ENCODE data around the gene RABGAP1L.

Gene RABGAP1L

DNA sequence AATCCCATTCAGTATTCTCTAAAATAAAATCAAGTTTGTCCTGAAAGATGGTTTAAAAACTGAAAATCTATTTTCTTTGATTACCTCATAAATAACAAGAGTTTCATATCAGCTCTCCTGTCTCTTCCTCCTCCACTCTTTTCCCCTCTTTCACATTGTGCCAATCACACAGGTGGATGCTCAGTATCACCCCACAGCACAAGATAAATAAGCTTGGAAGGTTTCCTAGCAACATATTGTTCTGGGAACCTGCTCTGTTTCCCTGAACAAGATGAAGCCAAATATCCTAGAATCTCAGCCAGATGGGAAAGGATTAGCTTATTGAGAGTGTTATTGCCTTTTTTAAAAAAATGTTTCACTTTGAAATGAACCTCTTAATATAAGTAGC lies 794.7 kb downstream of the RABGAP1L start:
- DNase-seq (ENCODE audit: low read depth in 4 of 4, low spot score in 1 of 4), result no peak

DNA sequence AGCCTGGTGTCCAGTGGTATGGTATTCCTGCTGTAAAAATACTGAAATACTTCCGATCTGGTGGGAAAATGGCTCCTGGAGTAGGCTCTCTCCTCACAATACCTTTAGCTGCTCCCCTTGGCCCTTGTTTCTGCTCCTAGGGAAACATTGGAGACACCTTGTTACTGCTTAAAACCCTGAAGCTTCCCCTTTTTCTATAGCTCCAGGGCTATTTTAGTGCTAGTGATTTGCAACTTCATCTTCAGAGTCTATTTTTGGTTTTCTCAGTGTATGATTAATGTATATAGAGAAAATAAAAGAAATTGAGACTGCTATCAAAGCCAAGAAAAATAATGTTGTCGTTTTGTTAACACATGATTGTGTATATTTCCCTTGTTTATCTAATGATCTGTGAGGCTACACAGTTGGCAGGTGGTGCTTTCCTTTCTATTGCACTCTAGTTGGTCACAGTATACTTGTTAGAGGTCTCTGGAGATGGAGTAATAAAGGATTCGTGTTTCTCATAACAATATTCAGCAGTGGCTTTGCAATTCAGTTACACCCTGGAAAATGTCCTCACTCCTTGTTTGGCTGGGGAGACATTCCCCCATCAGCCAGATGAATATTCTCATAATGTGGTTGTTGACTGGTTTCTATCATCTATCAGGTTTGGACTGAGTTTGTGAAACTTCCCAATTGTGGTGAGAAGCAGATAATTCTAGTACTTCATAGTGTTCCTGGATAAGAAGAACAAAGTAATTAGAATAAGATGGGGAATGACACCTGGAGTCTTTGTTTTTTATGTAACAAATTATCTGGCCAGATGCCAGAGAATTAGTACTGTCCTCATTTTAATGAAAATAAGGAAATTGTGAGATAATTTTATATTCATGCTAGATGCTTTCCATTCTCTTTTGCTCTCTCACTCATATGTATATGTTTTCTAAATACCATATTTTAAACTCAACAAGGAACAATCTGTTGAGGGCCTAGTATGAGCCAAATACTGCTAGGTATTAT lies 795.6 kb downstream of the RABGAP1L start:
- no peak for DNase-seq (ENCODE audit: low read depth in 4 of 4, low spot score in 1 of 4)

DNA sequence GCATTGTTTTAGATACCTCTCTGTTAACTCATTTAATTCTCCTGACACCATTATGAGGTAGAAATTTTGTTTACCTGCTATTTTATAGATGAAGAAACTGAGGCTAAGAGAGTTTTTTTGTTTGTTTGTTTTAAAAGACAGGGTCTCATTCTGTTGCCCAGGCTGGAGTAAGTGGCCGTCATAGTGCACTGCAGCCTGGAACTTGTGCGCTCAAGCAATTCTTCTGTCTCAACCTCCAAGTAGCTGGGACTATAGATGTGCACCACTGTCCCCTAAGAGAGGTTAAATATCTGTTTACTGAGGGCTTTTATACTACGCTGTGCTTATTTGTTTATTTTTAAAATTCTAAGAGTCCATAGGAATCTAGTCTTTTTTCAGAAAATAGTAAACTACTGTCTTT lies 796.8 kb downstream of the RABGAP1L start:
- DNase-seq (ENCODE audit: low read depth in 4 of 4, low spot score in 1 of 4), result no peak

DNA sequence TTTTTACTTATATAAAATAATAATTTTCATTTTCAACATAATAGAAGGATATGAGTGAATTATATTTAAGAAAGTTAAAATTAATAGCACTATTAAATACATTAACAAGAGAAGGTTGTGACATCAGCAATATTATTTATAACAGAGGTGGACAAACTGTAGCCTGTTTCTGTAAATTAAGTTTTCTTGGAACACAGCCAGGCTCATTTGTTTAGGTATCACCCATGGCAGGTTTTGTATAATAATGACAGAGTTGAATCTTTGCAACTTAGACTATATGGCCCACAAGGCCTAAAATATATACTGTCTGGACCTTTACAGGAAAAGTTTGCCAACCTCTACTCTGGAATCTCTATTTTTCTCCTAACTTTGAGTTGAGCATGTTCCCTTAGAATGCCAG lies 797.7 kb downstream of the RABGAP1L start:
- DNase-seq (ENCODE audit: low read depth in 4 of 4, low spot score in 1 of 4), result no peak

DNA sequence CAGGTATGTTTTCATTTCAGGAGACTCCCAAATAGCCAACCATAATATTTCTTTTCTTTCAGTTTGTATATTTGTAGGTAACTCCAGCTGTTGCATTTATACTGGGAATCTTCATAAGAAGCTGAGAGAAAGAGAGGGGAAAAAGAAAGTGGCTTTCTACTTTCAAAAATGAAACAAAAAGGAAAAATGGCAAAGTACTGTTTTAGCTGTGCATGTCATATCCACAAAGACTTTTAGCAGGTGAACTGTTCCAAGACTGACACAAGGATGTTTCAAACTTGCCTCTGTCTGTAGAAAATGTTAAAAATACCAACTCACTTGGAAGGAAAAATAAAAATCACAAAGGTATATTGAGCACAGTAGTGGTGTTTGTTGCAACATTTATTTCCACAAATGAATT lies 798.5 kb downstream of the RABGAP1L start:
- no peak for DNase-seq (ENCODE audit: low read depth in 4 of 4, low spot score in 1 of 4)

DNA sequence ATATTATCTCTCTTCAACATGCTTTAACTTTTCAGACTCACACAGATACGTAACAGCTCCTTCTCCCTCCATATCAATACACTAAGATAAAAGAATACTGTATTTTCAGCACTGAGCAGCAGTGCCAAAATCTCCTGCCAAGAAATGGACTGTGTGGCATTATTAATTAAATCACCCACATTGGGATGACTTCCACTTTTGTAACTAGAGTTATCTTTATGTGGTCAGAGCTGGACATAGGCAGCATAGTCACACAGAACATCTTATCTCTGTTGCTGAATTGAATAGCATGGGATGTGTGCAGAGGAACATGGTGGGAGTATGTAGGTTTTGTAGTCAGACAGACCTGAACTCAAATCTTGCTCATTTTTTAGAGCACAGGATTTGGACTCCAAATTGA lies 799.1 kb downstream of the RABGAP1L start:
- DNase-seq (ENCODE audit: low read depth in 4 of 4, low spot score in 1 of 4), result no peak

DNA sequence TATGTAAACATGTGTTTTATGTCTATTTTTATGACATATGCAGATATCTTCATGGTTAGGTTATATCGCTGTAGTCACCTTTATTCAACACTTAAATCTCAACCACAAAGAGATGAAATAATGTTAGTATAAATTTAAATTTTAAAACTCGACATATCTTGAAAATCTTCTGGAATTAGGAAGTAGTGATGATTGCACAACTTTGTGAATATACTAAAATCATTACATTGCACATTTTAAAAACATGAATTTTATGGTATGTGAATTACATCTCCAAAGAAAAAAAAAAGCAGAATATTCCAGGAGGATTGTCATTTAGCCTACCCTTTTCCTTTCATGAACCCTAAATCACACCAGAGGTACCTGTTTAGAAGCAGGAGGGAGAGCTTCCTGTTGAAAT lies 801.0 kb downstream of the RABGAP1L start:
- no peak for DNase-seq (ENCODE audit: low read depth in 4 of 4, low spot score in 1 of 4)

DNA sequence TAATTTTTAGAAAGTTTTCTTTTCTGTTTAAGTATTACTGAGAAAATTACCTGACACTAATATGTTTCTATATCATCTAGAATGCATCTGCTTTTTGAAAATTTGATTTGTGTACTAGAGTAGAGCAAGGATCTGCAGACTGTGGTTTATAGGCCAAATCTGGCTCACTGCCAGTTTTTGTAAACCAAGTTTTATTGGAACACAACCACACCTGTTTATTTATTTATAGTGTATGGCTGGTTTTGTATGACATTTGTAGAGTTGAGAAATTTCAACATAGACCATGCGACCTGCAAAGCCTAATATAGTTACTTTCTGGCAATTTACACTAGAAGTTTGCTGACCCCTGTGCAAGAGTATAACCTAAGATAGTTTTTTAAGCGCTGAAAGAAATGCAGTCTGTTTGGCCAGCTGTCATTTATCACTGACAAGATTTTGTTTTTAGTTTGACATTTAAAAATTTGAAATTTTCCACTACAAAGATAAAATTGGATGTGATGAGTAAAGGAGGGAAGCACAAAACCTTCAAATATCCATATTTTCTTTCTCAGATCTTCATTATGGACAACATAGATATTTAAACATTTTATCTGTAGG lies 804.3 kb downstream of the RABGAP1L start:
- DNase-seq (ENCODE audit: low read depth in 4 of 4, low spot score in 1 of 4), result no peak

DNA sequence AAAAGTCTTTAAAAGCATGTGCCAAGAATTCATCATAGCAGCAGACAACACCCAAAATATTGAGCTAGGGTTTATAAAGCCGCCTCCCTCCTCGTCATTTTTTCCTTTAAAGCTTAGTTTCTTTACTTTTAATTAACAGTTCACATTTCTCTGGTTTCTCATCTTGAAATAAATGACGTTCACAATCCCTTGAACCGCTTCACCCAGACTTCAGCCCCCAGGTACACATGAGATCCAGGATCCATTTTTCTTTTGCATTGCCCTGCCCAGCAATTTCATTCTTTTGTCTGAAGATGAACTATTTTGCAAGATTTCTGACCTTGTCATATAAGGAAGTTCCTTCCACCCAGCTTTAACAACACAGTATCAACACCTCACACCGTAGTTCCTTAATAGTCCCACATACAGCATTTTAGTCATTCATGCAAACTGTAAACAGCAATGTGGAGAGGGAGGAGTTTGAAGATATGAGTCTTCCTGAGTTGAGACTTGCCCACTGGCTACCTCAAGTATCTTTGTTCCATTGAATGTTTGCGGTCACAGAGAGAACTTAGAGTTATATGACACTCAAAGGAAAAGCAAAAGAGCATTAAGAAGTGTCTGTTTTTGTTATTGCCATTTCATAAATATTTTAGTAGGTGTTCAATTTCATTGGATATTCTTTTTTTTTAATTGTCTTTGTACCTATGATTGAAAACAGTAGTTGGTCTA lies 805.1 kb downstream of the RABGAP1L start:
- no peak for DNase-seq (ENCODE audit: low read depth in 4 of 4, low spot score in 1 of 4)

DNA sequence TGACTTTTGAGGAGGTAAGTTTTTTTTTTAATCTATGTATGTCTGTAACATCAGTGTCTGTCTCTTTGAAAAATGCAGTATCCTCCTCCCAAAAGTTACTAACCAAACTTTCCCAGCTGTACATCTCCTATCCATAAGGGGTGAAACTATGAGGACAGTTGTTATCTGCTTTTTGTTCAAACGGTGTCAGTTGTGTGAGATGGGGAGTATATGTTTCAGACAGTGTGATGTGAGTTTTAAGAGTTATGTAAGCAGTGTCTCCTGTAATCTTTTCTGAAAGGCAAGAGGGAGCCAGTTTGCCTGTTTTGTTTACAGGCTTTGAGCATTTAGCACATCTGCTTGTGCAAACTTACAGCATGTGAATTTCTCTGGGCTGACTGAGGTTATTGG lies 805.6 kb downstream of the RABGAP1L start:
- DNase-seq (ENCODE audit: low read depth in 4 of 4, low spot score in 1 of 4), result no peak

DNA sequence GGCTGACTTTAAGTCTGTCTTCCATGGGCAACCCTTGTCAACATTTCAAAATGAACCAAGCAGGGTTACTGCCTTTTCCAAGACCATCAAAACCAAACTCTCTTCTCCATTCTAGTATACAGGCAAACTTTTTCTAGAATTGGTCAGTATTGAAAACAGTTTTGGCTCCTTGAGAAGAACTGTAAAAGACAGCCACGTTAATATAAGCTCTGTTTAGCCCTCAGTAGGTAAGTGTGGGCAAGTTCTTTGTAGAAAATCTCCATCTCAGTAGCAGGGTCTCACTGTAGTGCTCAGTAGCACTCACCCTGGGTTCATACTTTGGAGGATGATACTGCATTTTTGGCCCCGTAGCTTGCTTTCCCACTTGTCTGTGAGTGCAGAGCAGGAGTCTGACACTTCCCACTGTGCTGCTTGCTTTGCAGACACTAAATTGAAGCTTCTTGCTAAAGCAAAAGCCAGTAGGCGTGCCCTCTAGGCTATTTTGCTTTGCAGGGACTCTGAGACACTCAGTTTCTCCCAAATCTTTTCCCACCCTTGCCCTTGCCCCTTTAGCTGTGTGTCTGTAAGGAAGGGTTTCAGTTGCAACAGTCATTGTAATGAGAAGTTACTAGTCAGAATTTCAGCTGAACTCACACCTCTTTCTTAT lies 806.2 kb downstream of the RABGAP1L start:
- DNase-seq (ENCODE audit: low read depth in 4 of 4, low spot score in 1 of 4), result no peak

DNA sequence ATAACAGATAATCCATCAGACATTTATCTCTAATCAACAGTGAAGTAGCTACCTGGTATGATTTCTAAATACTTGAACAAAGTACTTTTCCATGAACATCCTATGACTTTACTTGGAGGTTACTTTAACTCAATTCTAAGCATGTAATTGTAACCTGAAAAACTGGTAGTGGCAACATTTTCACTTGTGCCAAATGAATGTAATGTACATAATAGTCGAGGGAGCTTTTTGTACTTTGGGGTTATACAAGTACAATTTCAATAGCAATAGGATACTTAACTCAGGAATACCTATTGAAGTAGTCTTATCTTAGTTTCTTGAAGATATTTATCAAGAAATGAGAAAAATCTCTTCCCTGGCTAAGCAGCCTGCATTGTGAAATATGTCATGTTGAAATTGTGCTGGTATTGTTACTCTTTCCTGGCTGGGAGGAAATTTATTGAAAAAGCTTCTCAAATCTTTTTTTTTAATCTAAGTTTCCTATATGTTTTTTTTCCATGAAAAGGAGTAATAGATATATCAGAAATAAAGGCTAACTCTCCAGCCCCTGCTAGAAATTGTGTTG lies 806.8 kb downstream of the RABGAP1L start:
- DNase-seq (ENCODE audit: low read depth in 4 of 4, low spot score in 1 of 4), result no peak

DNA sequence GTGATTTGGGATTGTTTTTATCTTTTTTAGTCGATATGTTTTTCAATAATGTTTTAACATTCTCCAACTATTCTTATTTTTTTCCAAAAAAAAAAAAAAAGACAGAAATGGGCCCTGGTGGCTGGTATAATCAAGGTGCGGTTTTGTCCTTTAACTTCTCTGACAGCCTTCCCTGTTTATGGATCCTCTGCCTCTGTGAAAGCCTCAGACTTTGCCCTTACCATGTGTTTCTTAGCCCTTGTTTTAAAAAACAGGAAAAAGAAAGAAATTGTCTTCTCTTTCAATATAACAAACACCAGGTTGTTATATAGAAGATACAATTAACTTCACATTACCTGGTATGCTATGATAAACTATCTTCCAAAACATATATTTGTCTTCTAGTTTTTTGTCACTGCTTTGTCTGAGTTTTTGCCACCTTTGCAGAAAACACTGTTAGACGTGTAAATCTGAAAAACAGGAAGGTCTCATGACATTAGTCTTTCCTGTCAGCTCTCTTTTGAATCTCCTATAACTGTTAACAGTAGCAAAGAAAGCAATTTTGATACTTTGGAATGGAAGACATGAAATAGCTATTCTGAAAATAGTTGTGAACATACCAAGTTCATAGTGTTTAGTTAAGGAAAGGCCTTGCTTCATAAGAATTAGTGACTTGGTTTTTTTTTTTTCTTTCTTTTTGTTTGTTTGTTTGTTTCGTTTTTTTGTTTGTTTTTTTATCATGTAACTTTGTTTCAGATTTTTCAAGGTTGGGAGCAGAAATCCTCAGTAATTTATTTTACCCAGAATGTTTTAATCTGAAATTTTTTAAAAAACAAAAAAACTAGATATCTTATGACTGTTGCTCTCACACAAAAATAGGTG lies 808.8 kb downstream of the RABGAP1L start:
- no peak for DNase-seq (ENCODE audit: low read depth in 4 of 4, low spot score in 1 of 4)

DNA sequence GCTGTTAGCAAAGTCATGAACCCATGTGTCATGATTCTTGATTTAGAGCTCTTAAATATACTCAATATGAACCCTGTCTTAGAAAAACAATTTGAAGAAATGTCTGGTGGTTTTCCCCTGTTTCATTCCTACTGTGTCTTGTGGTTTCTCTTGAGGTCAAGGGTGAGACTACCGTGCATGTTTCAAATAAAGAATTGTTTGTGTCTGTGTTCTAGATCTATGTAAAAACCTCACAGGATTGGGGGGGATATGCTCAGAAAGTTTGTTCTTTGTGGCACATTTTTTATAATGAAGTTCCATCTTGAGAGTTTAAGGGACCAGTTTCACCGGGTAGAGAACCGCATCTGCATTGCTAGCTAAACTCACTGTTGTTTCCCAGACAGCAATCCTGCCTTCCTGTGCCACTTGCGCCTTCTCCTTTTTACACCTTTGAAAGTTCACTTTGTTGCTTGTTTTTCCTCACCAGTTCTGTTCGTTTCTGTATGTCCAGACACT lies 809.5 kb downstream of the RABGAP1L start:
- no peak for DNase-seq (ENCODE audit: low read depth in 4 of 4, low spot score in 1 of 4)

DNA sequence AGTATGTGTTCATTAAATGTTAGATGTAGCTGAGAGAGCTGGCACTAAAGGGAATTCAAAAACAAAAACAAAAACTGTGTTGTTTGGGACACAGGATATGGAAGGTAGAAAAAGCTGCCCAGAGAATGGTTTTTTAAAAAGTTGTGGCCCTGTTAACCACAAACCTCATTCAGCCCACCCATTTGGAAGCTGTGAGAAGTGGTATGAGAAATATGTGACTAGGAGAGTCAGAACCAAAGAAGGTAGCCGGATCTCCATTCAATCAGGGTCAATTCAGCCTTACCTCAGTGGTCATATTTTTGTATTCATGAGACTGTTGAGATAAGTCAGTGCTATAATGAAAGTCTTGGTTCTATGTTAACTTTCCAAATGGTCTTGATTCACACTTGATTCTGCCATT lies 810.7 kb downstream of the RABGAP1L start:
- DNase-seq (ENCODE audit: low read depth in 4 of 4, low spot score in 1 of 4), result no peak

DNA sequence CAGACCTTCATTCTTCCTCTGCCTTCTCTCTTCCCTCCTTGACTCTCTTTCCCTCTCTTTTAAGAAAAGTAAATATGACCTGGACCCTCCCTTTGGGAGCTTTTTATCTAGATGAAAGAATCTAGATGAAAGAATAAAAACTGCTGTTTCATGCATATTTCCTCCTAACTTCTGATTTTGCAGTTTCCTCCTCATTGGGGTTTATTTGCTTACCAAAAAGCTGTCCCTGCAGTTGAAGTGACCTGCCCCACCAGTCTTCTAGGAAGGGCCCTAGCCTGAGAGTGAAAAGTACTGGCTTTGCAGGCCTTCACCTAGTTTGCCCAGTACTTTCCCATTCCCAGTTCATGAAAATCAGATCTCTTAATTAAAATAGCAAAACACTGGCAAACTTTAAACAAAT lies 812.1 kb downstream of the RABGAP1L start:
- DNase-seq (ENCODE audit: low read depth in 4 of 4, low spot score in 1 of 4), result no peak

DNA sequence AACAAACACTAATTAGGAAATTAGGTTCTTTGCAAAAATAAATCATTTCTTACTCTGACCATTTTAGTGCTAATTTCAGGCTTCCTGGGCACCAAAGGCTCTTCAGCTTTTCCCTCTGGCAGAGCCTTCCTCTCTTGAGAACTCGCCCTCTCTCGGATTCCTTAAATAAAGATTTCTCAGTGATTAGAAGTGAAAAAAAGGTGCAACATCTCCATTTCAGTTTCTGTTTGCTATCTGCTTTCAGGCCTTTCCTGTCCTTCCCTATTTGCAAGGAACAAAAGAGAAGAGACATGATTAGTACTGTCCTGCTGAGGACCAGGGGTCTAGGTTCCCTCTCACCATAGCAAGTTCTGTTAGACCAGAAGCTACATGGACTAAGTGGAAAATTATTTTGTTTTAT lies 812.6 kb downstream of the RABGAP1L start:
- no peak for DNase-seq (ENCODE audit: low read depth in 4 of 4, low spot score in 1 of 4)

DNA sequence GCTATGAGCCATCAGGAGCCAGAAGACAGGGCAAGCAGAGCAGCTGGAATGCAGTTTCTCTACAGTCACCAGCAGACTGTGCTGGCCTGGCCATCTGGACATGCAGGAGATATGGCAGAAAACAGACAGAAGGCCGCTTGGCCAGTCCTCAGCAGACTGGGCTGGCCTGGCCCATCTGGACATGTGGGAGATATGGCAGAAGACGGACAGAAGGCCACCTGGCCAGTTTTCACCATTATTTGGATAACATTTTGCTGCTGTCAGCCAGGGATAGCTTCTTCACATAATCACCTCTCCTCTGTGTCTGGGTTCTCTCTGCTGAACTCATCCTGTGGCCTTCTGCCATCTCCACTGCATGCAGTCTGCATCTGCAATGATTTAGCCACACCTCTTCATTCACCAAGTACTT lies 815.4 kb downstream of the RABGAP1L start:
- DNase-seq (ENCODE audit: low read depth in 4 of 4, low spot score in 1 of 4), result no peak

DNA sequence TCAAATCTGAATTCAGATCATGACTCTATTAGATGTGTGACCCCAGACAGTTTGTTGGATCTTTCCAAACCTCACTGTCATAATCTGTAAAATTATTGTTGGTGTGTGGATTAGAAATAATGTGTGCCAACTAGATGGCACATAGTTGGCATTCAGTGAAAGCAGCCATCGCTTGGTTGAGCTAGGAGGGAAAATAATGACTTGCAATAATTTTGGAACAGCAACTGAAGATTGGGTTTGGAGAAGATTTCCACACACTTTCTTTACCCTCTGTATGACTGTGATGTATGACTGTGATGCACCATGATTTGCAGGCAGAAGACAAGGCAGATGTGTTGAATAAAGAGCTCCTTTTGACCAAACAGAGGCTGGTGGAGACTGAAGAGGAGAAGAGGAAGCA lies 816.4 kb downstream of the RABGAP1L start:
- DNase-seq (ENCODE audit: low read depth in 4 of 4, low spot score in 1 of 4), result no peak

Measured in stimulated activated CD4-positive, alpha-beta T cell treated with anti-CD3 and anti-CD28 coated beads, Interleukin-1b, Interleukin-23, amount 100 ng/mL, for 24 hours (primary cell).